ENCODE measurements around the gene TMEM154. TPM values are rescaled to one million over a fixed set of nuclear protein-coding genes. Genes with fewer than 3 reads are reported as not detected.

TMEM154 gene
- total and polyA plus RNA-seq, 10 of the 15 experiments (the other 5 are each of a cell fraction or from before 2014, with no cell fraction given), result 5.1 to 41.4 (median 18.2) TPM

GRCh38 chr4:152594978-152595925 lies 84.5 kb downstream of the TMEM154 start:
- no peaks in the 10 kb centered on the region for H3K36me3 ChIP-seq (ENCODE audit: control insufficient read depth in 2 of 2, insufficient read depth in 2 of 2, low read length in 1 of 2)
- H3K4me2 ChIP-seq (ENCODE audit: control insufficient read depth, insufficient read depth), result peak overlapping the region; percentile 5
- in situ Hi-C loops (cut with MboI), result no loop called here
- DNase-seq (ENCODE audit: low read depth, low spot score), result peak; percentile 40
- peak; percentile 92 for ATAC-seq
- POLR2A ChIA-PET, result interaction anchor here (0.7 to 1.0 kb wide), 3 partner anchors 41 to 69 kb away, joined by 3 to 6 read pairs (median 4); no protein-coding TSS in a partner anchor
- CTCF ChIA-PET, result interaction anchor here (0.5 to 1.7 kb wide), 11 partner anchors 9 to 1546 kb away, joined by 3 to 5 read pairs (median 3); partner anchors contain the start of gene FBXW7
- H4K20me1 ChIP-seq (ENCODE audit: control insufficient read depth, insufficient read depth), result no peaks in the 10 kb centered on the region
- FAIRE-seq, result no peak
- H3K27ac ChIP-seq (ENCODE audit: control insufficient read depth, insufficient read depth), result 0 out of 2 replicates have a peak overlapping the region, but pooled peaks have one; percentile 34
- H3K9ac ChIP-seq (ENCODE audit: control insufficient read depth, insufficient read depth, low read length), result no peak overlapping the region
- H2AFZ ChIP-seq (ENCODE audit: control insufficient read depth, low read depth, low read length), result peak overlapping the region; percentile 52
- intact Hi-C loops (cut with micrococcal nuclease; ENCODE audit: unreplicated experiment), result no loop called here
- no peaks in the 10 kb centered on the region for H3K79me2 ChIP-seq (ENCODE audit: control insufficient read depth, insufficient read depth, low read length)
- SMC1A ChIA-PET (ENCODE audit: uncharacterized antibody, unreplicated experiment), result interaction anchor here (0.7 to 5.2 kb wide), 18 partner anchors 10 to 196 kb away, joined by 3 to 32 read pairs (median 3); partner anchors contain the start of gene FBXW7
- WGBS (ENCODE audit: insufficient coverage, insufficient replicate concordance, low lambda C conversion rate, missing lambda C conversion rate), result 7% methylated on average over 11 of the region's 11 CpGs
- H3K9me3 ChIP-seq (replicated peaks; ENCODE audit: control insufficient read depth, insufficient read depth, low read length), result no peaks in the 10 kb centered on the region
- BruUV-seq (replicated peaks), result no TSS peak
- peaks cover 16% of the 10 kb centered on the region for H3K4me1 ChIP-seq (ENCODE audit: control insufficient read depth, insufficient read depth, low read length)
- H3K27me3 ChIP-seq (replicated peaks in 1 of 2; ENCODE audit: control insufficient read depth in 2 of 2, insufficient read depth in 2 of 2, low read length in 1 of 2), result no peaks in the 10 kb centered on the region
- RAD21 ChIA-PET (ENCODE audit: unreplicated experiment), result interaction anchor here (0.9 to 1.9 kb wide), 15 partner anchors 9 to 94 kb away, joined by 3 to 13 read pairs (median 4); no protein-coding TSS in a partner anchor
- H3K4me3 ChIP-seq, result no peak overlapping the region
- TF ChIP-seq NBN (IDR thresholded peaks at IDR 0.05), result no peak
- TF ChIP-seq MTA3 (IDR thresholded peaks at IDR 0.05; ENCODE audit: borderline replicate concordance, low read length), result peak; percentile 43; the same call in 1 of the 2 replicates
- TF ChIP-seq PML (IDR thresholded peaks at IDR 0.05; ENCODE audit: low read length), result no peak
- no peak for TF ChIP-seq MXI1 (IDR thresholded peaks at IDR 0.05; ENCODE audit: low read depth, low read length)
- no peak for TF ChIP-seq HDAC2 (IDR thresholded peaks at IDR 0.05)
- TF ChIP-seq IKZF1 (conservative IDR thresholded peaks at IDR 0.05), result 0 out of 2 replicates have a peak, but pooled peaks have one; percentile 26
- TF ChIP-seq PAX8 (IDR thresholded peaks at IDR 0.05), result 0 out of 2 replicates have a peak, but pooled peaks have one; percentile 62
- peak; percentile 100 for TF ChIP-seq PAX5 (IDR thresholded peaks at IDR 0.05; ENCODE audit: borderline replicate concordance, low read depth, low read length)
- TF ChIP-seq ZBED1 (IDR thresholded peaks at IDR 0.05; ENCODE audit: borderline replicate concordance), result peak; percentile 77; the same call in 1 of the 2 replicates
- TF ChIP-seq ATF2 (IDR thresholded peaks at IDR 0.05; ENCODE audit: low read length), result no peak; the same call in 1 of the 2 replicates
- no peak for TF ChIP-seq MEF2B (IDR thresholded peaks at IDR 0.05; ENCODE audit: partially characterized antibody, poor library complexity, severe bottlenecking)
- peak; percentile 90 for TF ChIP-seq RUNX3 (IDR thresholded peaks at IDR 0.05; ENCODE audit: low read length)
- peak; percentile 30; the same call in 1 of the 2 replicates for TF ChIP-seq CREM (IDR thresholded peaks at IDR 0.05; ENCODE audit: low read depth)
- no peak for TF ChIP-seq SRF (IDR thresholded peaks at IDR 0.05; ENCODE audit: low read depth in 2 of 2, low read length in 2 of 2)
- TF ChIP-seq, protein P1, sequence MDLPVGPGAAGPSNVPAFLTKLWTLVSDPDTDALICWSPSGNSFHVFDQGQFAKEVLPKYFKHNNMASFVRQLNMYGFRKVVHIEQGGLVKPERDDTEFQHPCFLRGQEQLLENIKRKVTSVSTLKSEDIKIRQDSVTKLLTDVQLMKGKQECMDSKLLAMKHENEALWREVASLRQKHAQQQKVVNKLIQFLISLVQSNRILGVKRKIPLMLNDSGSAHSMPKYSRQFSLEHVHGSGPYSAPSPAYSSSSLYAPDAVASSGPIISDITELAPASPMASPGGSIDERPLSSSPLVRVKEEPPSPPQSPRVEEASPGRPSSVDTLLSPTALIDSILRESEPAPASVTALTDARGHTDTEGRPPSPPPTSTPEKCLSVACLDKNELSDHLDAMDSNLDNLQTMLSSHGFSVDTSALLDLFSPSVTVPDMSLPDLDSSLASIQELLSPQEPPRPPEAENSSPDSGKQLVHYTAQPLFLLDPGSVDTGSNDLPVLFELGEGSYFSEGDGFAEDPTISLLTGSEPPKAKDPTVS (IDR thresholded peaks at IDR 0.05; ENCODE audit: low read depth, low read length), result no peak
- 0 out of 3 replicates have a peak, but pooled peaks have one; percentile 46 for TF ChIP-seq POU2F2 (IDR thresholded peaks at IDR 0.05; ENCODE audit: borderline replicate concordance, low read depth, low read length)
- no peak for TF ChIP-seq NRF1 (conservative IDR thresholded peaks at IDR 0.05; ENCODE audit: low read depth, low read length)
- TF ChIP-seq FOXM1 (IDR thresholded peaks at IDR 0.05; ENCODE audit: low read depth, low read length), result peak; percentile 57; the same call in 1 of the 2 replicates
- peak; percentile 67; the same call in 1 of the 2 replicates for TF ChIP-seq CBFB (IDR thresholded peaks at IDR 0.05; ENCODE audit: low read depth)
- TF ChIP-seq CREB1 (IDR thresholded peaks at IDR 0.05; ENCODE audit: low read depth), result 0 out of 2 replicates have a peak, but pooled peaks have one; percentile 32
- peak; percentile 62; the same call in 1 of the 2 replicates for TF ChIP-seq TCF12 (IDR thresholded peaks at IDR 0.05; ENCODE audit: low read depth, low read length)
- TF ChIP-seq EED (IDR thresholded peaks at IDR 0.05; ENCODE audit: low read depth), result 0 out of 2 replicates have a peak, but pooled peaks have one; percentile 28
- TF ChIP-seq NFIC (IDR thresholded peaks at IDR 0.05; ENCODE audit: low read depth, low read length), result 0 out of 2 replicates have a peak, but pooled peaks have one; percentile 45
